Measurements from ENCODE around the gene ENOX1. TPM values are rescaled to one million over a fixed set of nuclear protein-coding genes. Genes with fewer than 3 reads are reported as not detected.

Gene ENOX1
- total RNA-seq, 2 donors from 2014 or later, result 0.22 to 1.4 TPM

- Histone ChIP-seq H3K9ac (ENCODE audit: low read depth in 2 of 2, low read length in 2 of 2) (no peak overlapping the region), H3K4me3 (no peak overlapping the region), H3K36me3 (no peaks in the 10 kb centered on the region), H3K9me3 (no peaks in the 10 kb centered on the region), H3K27ac (no peak overlapping the region), H3K4me1 (no peaks in the 10 kb centered on the region), H3K27me3 (no peaks in the 10 kb centered on the region)
- TF ChIP-seq CTCF (IDR thresholded peaks at IDR 0.05), result no peak
- intact Hi-C loops (cut with DNase I), result no loop called here
- DNase-seq, result no peak
These were observed 89.4 kb downstream of the ENOX1 start for GRCh38 chr13:43697323-43697722.

- intact Hi-C loops (cut with DNase I), result no loop called here
These were observed 92.6 kb downstream of the ENOX1 start for GRCh38 chr13:43694146-43694664.

GRCh38 chr13:43693639-43694038, 93.1 kb downstream of the ENOX1 start:
- H3K9ac ChIP-seq (ENCODE audit: low read depth in 2 of 2, low read length in 2 of 2), result no peak overlapping the region
- no peak overlapping the region for H3K27ac ChIP-seq
- no peak for TF ChIP-seq CTCF (IDR thresholded peaks at IDR 0.05)
- DNase-seq, result no peak
- no peaks in the 10 kb centered on the region for H3K9me3 ChIP-seq
- intact Hi-C loops (cut with DNase I), result no loop called here
- H3K4me3 ChIP-seq, result no peak overlapping the region
- H3K4me1 ChIP-seq, result no peaks in the 10 kb centered on the region
- H3K27me3 ChIP-seq, result no peaks in the 10 kb centered on the region
- H3K36me3 ChIP-seq, result no peaks in the 10 kb centered on the region

More at GRCh38 chr13:43694146-43694664, 92.6 kb downstream of the ENOX1 start:
- H3K9me3 ChIP-seq, result no peaks in the 10 kb centered on the region
- no peak for TF ChIP-seq CTCF (IDR thresholded peaks at IDR 0.05)
- H3K4me3 ChIP-seq, result no peak overlapping the region
- H3K9ac ChIP-seq (ENCODE audit: low read depth in 2 of 2, low read length in 2 of 2), result no peak overlapping the region
- no peaks in the 10 kb centered on the region for H3K4me1 ChIP-seq
- no peak for DNase-seq
- H3K27me3 ChIP-seq, result no peaks in the 10 kb centered on the region
- no peak overlapping the region for H3K27ac ChIP-seq
- no peaks in the 10 kb centered on the region for H3K36me3 ChIP-seq

- H3K27ac ChIP-seq, result no peak overlapping the region
- H3K4me3 ChIP-seq, result no peak overlapping the region
- no peaks in the 10 kb centered on the region for H3K4me1 ChIP-seq
- TF ChIP-seq CTCF (IDR thresholded peaks at IDR 0.05), result no peak
- H3K9me3 ChIP-seq, result no peaks in the 10 kb centered on the region
- H3K9ac ChIP-seq (ENCODE audit: low read depth in 2 of 2, low read length in 2 of 2), result no peak overlapping the region
- no peaks in the 10 kb centered on the region for H3K36me3 ChIP-seq
- intact Hi-C loops (cut with DNase I), result no loop called here
- DNase-seq, result no peak
- H3K27me3 ChIP-seq, result no peaks in the 10 kb centered on the region
These were observed 98.4 kb downstream of the ENOX1 start for GRCh38 chr13:43688227-43688907.

- Histone ChIP-seq H3K27ac (no peak overlapping the region), H3K27me3 (no peaks in the 10 kb centered on the region), H3K36me3 (no peaks in the 10 kb centered on the region), H3K9ac (ENCODE audit: low read depth in 2 of 2, low read length in 2 of 2) (no peak overlapping the region), H3K4me3 (no peak overlapping the region), H3K4me1 (no peaks in the 10 kb centered on the region), H3K9me3 (no peaks in the 10 kb centered on the region)
- intact Hi-C loops (cut with DNase I), result no loop called here
- TF ChIP-seq CTCF (IDR thresholded peaks at IDR 0.05), result no peak
- DNase-seq, result no peak
These were observed 99.7 kb downstream of the ENOX1 start for GRCh38 chr13:43687038-43687437.

Measured in colonic mucosa (tissue), 4 donors.